ENCODE measurements around the gene SAMD10. TPM values are rescaled to one million over a fixed set of nuclear protein-coding genes. Genes with fewer than 3 reads are reported as not detected.
A peak's percentile ranks its signal among the peaks of the same experiment; 100 is the strongest.
"Not testable (repeated sequence)": the region's sequence is repeated elsewhere in the genome, so short reads cannot be mapped to it uniquely, and the experiment has no call there.

Gene SAMD10
- total RNA-seq, 4 donors from 2014 or later = 5.9 to 86.2 (median 19.4) TPM

GRCh38 chr20:63931735-63932134 lies 47.7 kb downstream of the SAMD10 start:
- WGBS, 2 donors (ENCODE audit: low coverage in 1 of 2) = 94 to 96% methylated on average over 5 to 19 of the region's 19 CpGs
- H3K36me3 ChIP-seq = peaks cover 0 to 43% (median 19%) of the 10 kb centered on the region in 4 donors
- no peak for DNase-seq
- TF ChIP-seq EP300 (IDR thresholded peaks at IDR 0.05; ENCODE audit: low read depth) = no peak
- no peak for TF ChIP-seq POLR2AphosphoS5 (IDR thresholded peaks at IDR 0.05)
- TF ChIP-seq, protein P1, sequence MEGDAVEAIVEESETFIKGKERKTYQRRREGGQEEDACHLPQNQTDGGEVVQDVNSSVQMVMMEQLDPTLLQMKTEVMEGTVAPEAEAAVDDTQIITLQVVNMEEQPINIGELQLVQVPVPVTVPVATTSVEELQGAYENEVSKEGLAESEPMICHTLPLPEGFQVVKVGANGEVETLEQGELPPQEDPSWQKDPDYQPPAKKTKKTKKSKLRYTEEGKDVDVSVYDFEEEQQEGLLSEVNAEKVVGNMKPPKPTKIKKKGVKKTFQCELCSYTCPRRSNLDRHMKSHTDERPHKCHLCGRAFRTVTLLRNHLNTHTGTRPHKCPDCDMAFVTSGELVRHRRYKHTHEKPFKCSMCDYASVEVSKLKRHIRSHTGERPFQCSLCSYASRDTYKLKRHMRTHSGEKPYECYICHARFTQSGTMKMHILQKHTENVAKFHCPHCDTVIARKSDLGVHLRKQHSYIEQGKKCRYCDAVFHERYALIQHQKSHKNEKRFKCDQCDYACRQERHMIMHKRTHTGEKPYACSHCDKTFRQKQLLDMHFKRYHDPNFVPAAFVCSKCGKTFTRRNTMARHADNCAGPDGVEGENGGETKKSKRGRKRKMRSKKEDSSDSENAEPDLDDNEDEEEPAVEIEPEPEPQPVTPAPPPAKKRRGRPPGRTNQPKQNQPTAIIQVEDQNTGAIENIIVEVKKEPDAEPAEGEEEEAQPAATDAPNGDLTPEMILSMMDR (IDR thresholded peaks at IDR 0.05) = no peak
- TF ChIP-seq POLR2A (IDR thresholded peaks at IDR 0.05) = no peak
- in situ Hi-C loops (cut with MboI; ENCODE audit: low pct_ligation_motif_present in 1 of 4, low pct_unique_long_range_greater_than_20kb in 1 of 4, low sequenced_read_pairs in 3 of 4) = no loop called here
- intact Hi-C loops (cut with DNase I; ENCODE audit: low total_unique reads) = no loop called here
- H3K4me3 ChIP-seq = no peak overlapping the region
- peaks cover 0 to 5% (median 2%) of the 10 kb centered on the region in 4 donors for H3K4me1 ChIP-seq
- no peak overlapping the region for H3K27ac ChIP-seq
- H3K9me3 ChIP-seq = no peaks in the 10 kb centered on the region
- no peaks in the 10 kb centered on the region for H3K27me3 ChIP-seq

DNA sequence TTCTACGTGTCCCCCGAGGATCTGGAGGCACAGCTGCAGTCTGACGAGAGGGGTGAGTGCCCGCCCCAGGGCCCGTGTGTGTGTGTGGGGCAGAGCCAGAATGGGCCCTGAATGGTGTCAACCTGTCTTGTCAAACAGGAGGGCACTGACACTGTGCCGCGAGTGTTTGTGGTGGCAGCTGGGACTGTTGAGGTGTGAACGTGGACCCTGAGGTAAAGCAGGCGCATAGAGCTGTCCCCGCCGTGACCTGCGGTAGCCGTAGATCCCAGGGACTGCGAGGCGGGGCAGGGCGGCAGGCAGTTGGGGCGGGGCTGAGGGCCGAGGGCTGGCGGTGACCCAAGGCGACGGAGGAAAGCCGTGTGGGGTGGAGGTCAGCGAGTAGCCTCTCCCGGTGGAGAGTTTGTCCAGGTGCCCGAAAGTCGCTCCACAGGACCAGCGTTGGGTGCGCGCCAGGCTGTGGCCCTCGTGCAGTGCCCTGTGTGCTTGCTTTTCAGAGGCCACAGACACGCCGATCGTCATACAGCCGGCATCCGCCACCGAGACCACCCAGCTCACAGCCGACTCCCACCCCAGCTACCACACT lies 48.4 kb downstream of the SAMD10 start:
- Histone ChIP-seq H3K27me3 (no peaks in the 10 kb centered on the region), H3K36me3 (peaks cover 0 to 43% (median 19%) of the 10 kb centered on the region in 4 donors), H3K9me3 (no peaks in the 10 kb centered on the region), H3K4me3 (no peak overlapping the region), H3K27ac (peak overlapping the region in 1 of 4 donors; percentile 4), H3K4me1 (peaks cover 0 to 5% (median 2%) of the 10 kb centered on the region in 4 donors)
- intact Hi-C loops (cut with DNase I; ENCODE audit: low total_unique reads) (no loop called here), in situ Hi-C loops (cut with MboI; ENCODE audit: low pct_ligation_motif_present in 1 of 4, low pct_unique_long_range_greater_than_20kb in 1 of 4, low sequenced_read_pairs in 3 of 4) (no loop called here)
- WGBS, 2 donors (ENCODE audit: low coverage in 1 of 2) = 75% methylated on average over 37 of the region's 37 CpGs; no CpG with 5 or more reads in 1 of the 2 donors
- TF ChIP-seq POLR2AphosphoS5 (IDR thresholded peaks at IDR 0.05) (no peak), POLR2A (IDR thresholded peaks at IDR 0.05) (no peak), EP300 (IDR thresholded peaks at IDR 0.05; ENCODE audit: low read depth) (no peak)
- TF ChIP-seq, protein P1 (IDR thresholded peaks at IDR 0.05) = no peak
- DNase-seq = no peak

DNA sequence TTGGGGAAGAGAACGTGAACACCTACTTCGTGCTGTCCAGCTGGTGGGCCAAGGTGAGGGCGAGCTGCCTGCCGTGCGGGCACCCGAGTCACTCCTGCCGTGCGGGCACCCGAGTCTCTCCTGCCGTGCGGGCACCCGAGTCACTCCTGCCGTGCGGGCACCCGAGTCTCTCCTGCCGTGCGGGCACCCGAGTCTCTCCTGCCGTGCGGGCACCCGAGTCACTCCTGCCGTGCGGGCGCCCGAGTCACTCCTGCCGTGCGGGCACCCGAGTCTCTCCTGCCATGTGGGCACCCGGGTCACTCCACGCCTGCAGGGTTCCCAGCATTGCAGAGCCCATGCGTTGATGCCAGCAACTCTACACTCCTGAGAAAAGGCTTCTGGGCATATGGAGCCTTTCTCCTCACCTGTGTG lies 50.0 kb downstream of the SAMD10 start:
- H3K27me3 ChIP-seq; H3K27ac ChIP-seq; in situ Hi-C loops (cut with MboI; ENCODE audit: low pct_ligation_motif_present in 1 of 4, low pct_unique_long_range_greater_than_20kb in 1 of 4, low sequenced_read_pairs in 3 of 4); H3K4me1 ChIP-seq; H3K9me3 ChIP-seq; DNase-seq; intact Hi-C loops (cut with DNase I; ENCODE audit: low total_unique reads); H3K4me3 ChIP-seq: not testable (repeated sequence)
- 81 to 95% methylated on average over 6 to 31 of the region's 31 CpGs for WGBS, 2 donors (ENCODE audit: low coverage in 1 of 2)
- H3K36me3 ChIP-seq = peaks cover 0 to 43% (median 19%) of the 10 kb centered on the region in 4 donors

DNA sequence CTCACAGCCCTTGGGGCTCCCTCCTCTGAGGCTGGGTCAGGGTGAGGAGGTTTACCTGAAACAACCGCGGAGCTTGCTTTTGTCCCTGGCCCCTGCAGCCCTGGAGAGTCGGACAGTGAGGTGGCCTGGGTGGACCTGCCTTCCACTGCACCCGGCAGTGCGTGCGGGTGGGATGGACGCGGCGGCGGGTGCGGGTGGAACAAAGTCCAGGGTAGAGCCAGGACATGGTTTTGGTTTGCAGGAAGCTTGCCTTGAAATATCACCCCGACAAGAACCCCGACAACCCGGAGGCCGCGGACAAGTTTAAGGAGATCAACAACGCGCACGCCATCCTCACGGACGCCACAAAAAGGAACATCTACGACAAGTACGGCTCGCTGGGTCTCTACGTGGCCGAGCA lies 50.4 kb downstream of the SAMD10 start:
- in situ Hi-C loops (cut with MboI; ENCODE audit: low pct_ligation_motif_present in 1 of 4, low pct_unique_long_range_greater_than_20kb in 1 of 4, low sequenced_read_pairs in 3 of 4) = no loop called here
- Histone ChIP-seq H3K27me3 (no peaks in the 10 kb centered on the region), H3K4me1 (peaks cover 0 to 5% (median 2%) of the 10 kb centered on the region in 4 donors), H3K36me3 (peaks cover 0 to 43% (median 19%) of the 10 kb centered on the region in 4 donors), H3K9me3 (no peaks in the 10 kb centered on the region), H3K4me3 (no peak overlapping the region), H3K27ac (no peak overlapping the region)
- intact Hi-C loops (cut with DNase I; ENCODE audit: low total_unique reads) = no loop called here
- TF ChIP-seq POLR2A (IDR thresholded peaks at IDR 0.05) (no peak), POLR2AphosphoS5 (IDR thresholded peaks at IDR 0.05) (no peak), EP300 (IDR thresholded peaks at IDR 0.05; ENCODE audit: low read depth) (no peak)
- TF ChIP-seq, protein P1 (IDR thresholded peaks at IDR 0.05) = no peak
- 95 to 96% methylated on average over 15 to 26 of the region's 26 CpGs for WGBS, 2 donors (ENCODE audit: low coverage in 1 of 2)
- no peak for DNase-seq

- in situ Hi-C loops (cut with MboI; ENCODE audit: low pct_ligation_motif_present in 1 of 4, low pct_unique_long_range_greater_than_20kb in 1 of 4, low sequenced_read_pairs in 3 of 4) (no loop called here), intact Hi-C loops (cut with DNase I; ENCODE audit: low total_unique reads) (no loop called here)
- no peak overlapping the region for H3K27ac ChIP-seq
- H3K27me3 ChIP-seq = no peaks in the 10 kb centered on the region
- H3K4me3 ChIP-seq = no peak overlapping the region
- no peak for TF ChIP-seq EP300 (IDR thresholded peaks at IDR 0.05; ENCODE audit: low read depth)
- no peak for TF ChIP-seq POLR2A (IDR thresholded peaks at IDR 0.05)
- TF ChIP-seq, protein P1 (IDR thresholded peaks at IDR 0.05) = no peak
- TF ChIP-seq POLR2AphosphoS5 (IDR thresholded peaks at IDR 0.05) = no peak
- peaks cover 0 to 36% (median 16%) of the 10 kb centered on the region in 4 donors for H3K36me3 ChIP-seq
- DNase-seq = no peak
- H3K4me1 ChIP-seq = peaks cover 0 to 7% (median 3%) of the 10 kb centered on the region in 4 donors
- no peaks in the 10 kb centered on the region for H3K9me3 ChIP-seq
- 83% methylated on average over 8 of the region's 8 CpGs; no CpG with 5 or more reads in 1 of the 2 donors for WGBS, 2 donors (ENCODE audit: low coverage in 1 of 2)
These were observed 53.1 kb downstream of the SAMD10 start for GRCh38 chr20:63926298-63926697.

All from transverse colon (tissue), 4 donors.